Endothelial cell of umbilical vein (primary cell): ENCODE results near the gene TMEM176A. TPM values are rescaled to one million over a fixed set of nuclear protein-coding genes. Genes with fewer than 3 reads are reported as not detected.

ENCODE experiments used
- BruUV-seq: library from RNA; stranded (reverse); fragments of 400-500 nt; replicated peaks from 2 replicates; lab custom pipeline; 2021; lab: Mats Ljungman, UMichigan
- CTCF ChIA-PET: fragments of 300-600, 350-600 bp; sonication (Branson Sonifier 250); formaldehyde crosslinking; loops from one replicate; lab custom pipeline; 2021; ENCODE audit warnings: antibody characterized with exemption, inconsistent platforms; lab: Charles Lee
- POLR2A ChIA-PET: fragments of 300-600, 350-600 bp; sonication (Branson Sonifier 250); formaldehyde crosslinking; loops from one replicate; lab custom pipeline; 2021; ENCODE audit warnings: antibody characterized with exemption, inconsistent platforms; lab: Charles Lee
- DNase-seq: peaks from one replicate; pipeline ENCODE4 v3.0.0-alpha.2; 2011; ENCODE audit warnings: low read depth, low spot score
- FAIRE-seq: peaks from 2 replicates; lab custom pipeline; 2011; peaks lifted over from hg19 to GRCh38; lab: Jason Lieb, UNC
- H2AFZ ChIP-seq: 2 replicates; pipeline ENCODE4 v1.6.0; 2012; ENCODE audit warnings: low read depth, low read length, control low read depth, inconsistent platforms
- H3K27ac ChIP-seq: 2 replicates; pipeline ENCODE4 v1.5.1; 2011; ENCODE audit warnings: low read depth, mild to moderate bottlenecking, control low read depth, low read length, moderate library complexity; ENCODE audit not compliant: insufficient read depth
- H3K27me3 ChIP-seq, 2 experiments: 2 replicates each; pipeline versions ENCODE4 v1.6.0 to v1.6.1; 2011; ENCODE audit warnings: low read length in 2 of 2, mixed read lengths in 1 of 2; ENCODE audit not compliant: control insufficient read depth in 2 of 2, insufficient read depth in 2 of 2
- H3K36me3 ChIP-seq, 2 experiments: 2 replicates in 1 of 2; 3 replicates in 1 of 2; pipeline ENCODE4 v1.5.1; 2011; ENCODE audit warnings: low read length in 2 of 2, mild to moderate bottlenecking in 1 of 2, moderate library complexity in 1 of 2; ENCODE audit not compliant: control insufficient read depth in 2 of 2, insufficient read depth in 2 of 2; ENCODE audit errors: extremely low read depth in 1 of 2
- H3K4me1 ChIP-seq: 3 replicates; pipeline ENCODE4 v1.5.1; 2011; ENCODE audit warnings: mild to moderate bottlenecking, low read length; ENCODE audit not compliant: control insufficient read depth, insufficient read depth; ENCODE audit errors: extremely low read depth
- H3K4me2 ChIP-seq: 2 replicates; pipeline ENCODE4 v1.6.1; 2011; ENCODE audit warnings: low read length, control low read depth, mixed read lengths; ENCODE audit not compliant: insufficient read depth
- H3K4me3 ChIP-seq, 3 experiments: fragments of 200-600 bp in 1 of 3; sonication (generic), shearing (Covaris generic) in 1 of 3; replicated peaks in 1 of 3; 2 replicates each; pipeline ENCODE4 v1.5.1; 2011 to 2016; ENCODE audit warnings: control low read depth in 3 of 3, low read length in 3 of 3, mild to moderate bottlenecking in 2 of 3, inconsistent platforms in 1 of 3, low read depth in 1 of 3, moderate library complexity in 1 of 3; ENCODE audit not compliant: insufficient read depth in 1 of 3
- H3K79me2 ChIP-seq: 2 replicates; pipeline ENCODE4 v1.6.0; 2012; ENCODE audit warnings: low read length, inconsistent platforms; ENCODE audit not compliant: control insufficient read depth, insufficient read depth
- H3K9ac ChIP-seq: replicated peaks from 2 replicates; pipeline ENCODE3; 2011; ENCODE audit warnings: low read length, control low read depth; ENCODE audit not compliant: insufficient read depth; ENCODE audit errors: extremely low read depth
- H3K9me1 ChIP-seq: replicated peaks from 3 replicates; pipeline ENCODE4 v1.6.0; 2011; ENCODE audit warnings: mild to moderate bottlenecking, low read length; ENCODE audit not compliant: control insufficient read depth, insufficient read depth; ENCODE audit errors: extremely low read depth
- H3K9me3 ChIP-seq: replicated peaks from 2 replicates; pipeline ENCODE4 v1.5.1; 2012; ENCODE audit warnings: low read length, inconsistent platforms; ENCODE audit not compliant: control insufficient read depth, insufficient read depth
- H4K20me1 ChIP-seq: replicated peaks from 2 replicates; pipeline ENCODE3; 2011; ENCODE audit warnings: mild to moderate bottlenecking, low read length; ENCODE audit not compliant: control insufficient read depth, insufficient read depth; ENCODE audit errors: extremely low read depth
- CTCF ChIP-seq, 2 donors: IDR thresholded peaks; 1 replicate in 1 of 2; 2 replicates in 1 of 2; pipeline ENCODE4 v1.5.1; 2011; ENCODE audit warnings: low read length in 2 of 2, mild to moderate bottlenecking in 2 of 2, moderate library complexity in 2 of 2, control low read depth in 1 of 2, inconsistent platforms in 1 of 2, low read depth in 1 of 2; ENCODE audit not compliant: insufficient read depth in 1 of 2; ENCODE audit errors: extremely low read depth in 1 of 2
- EZH2 ChIP-seq: IDR thresholded peaks from 2 replicates; pipeline ENCODE4 v1.6.1; 2012; ENCODE audit warnings: borderline replicate concordance, low read depth, mild to moderate bottlenecking, moderate library complexity, low read length, inconsistent platforms; ENCODE audit not compliant: severe bottlenecking
- FOS ChIP-seq: IDR thresholded peaks from 2 replicates; pipeline ENCODE4 v1.6.1; 2011; ENCODE audit warnings: mild to moderate bottlenecking, low read length, moderate library complexity, borderline replicate concordance; ENCODE audit not compliant: insufficient read depth
- GATA2 ChIP-seq: IDR thresholded peaks from 2 replicates; pipeline ENCODE4 v1.7.0; 2011; ENCODE audit warnings: low read depth, mild to moderate bottlenecking, moderate library complexity, mixed read lengths, low read length; ENCODE audit not compliant: insufficient read length, insufficient read depth
- JUN ChIP-seq: IDR thresholded peaks from 2 replicates; pipeline ENCODE4 v1.6.1; 2011; ENCODE audit warnings: borderline replicate concordance, low read depth; ENCODE audit not compliant: insufficient read length, insufficient read depth
- MAX ChIP-seq: IDR thresholded peaks from 2 replicates; pipeline ENCODE4 v1.6.1; 2011; ENCODE audit not compliant: insufficient read depth, insufficient read length
- MYC ChIP-seq: IDR thresholded peaks from one replicate; pipeline ENCODE4 v1.6.1; 2011; ENCODE audit warnings: mild to moderate bottlenecking, low read depth, low read length
- POLR2A ChIP-seq: IDR thresholded peaks from 2 replicates; pipeline ENCODE4 v1.6.1; 2012; ENCODE audit warnings: low read depth, mild to moderate bottlenecking, control low read depth, low read length
- POLR2AphosphoS5 ChIP-seq: IDR thresholded peaks from 2 replicates; pipeline ENCODE4 v1.6.1; 2012; ENCODE audit warnings: low read depth, mild to moderate bottlenecking, control low read depth, low read length, moderate library complexity; ENCODE audit not compliant: insufficient read depth
- dilution Hi-C: fragments of 300-500 bp; cut with MboI; formaldehyde crosslinking; loops from one replicate; pipeline ENCODE4 v1.15.0; 2019; ENCODE audit warnings: low sequenced_read_pairs; ENCODE audit not compliant: extremely low pct_ligation_motif_present
- intact Hi-C: fragments of 100-400 bp; cut with micrococcal nuclease; formaldehyde crosslinking; loops from one replicate; pipeline ENCODE4 v1.10.0; 2022
- polyA plus RNA-seq, 4 experiments: library from polyadenylated mRNA; depleted of rRNA in 3 of 4; stranded (reverse) in 3 of 4; unstranded in 1 of 4; fragments of >200 nt; gene quantifications; 2 replicates each; pipeline versions ENCODE4 v1.2.1 to v1.2.3, GENCODE V29; 2011 to 2012; ENCODE audit warnings: missing spikeins in 1 of 4
- total RNA-seq: library from RNA; stranded (reverse); gene quantifications from 2 replicates; pipeline ENCODE4 v1.2.3, GENCODE V29; 2021

The TMEM176A gene
- total and polyA plus RNA-seq, 2 donors (not counting 3 experiments of a cell fraction or from before 2014, with no cell fraction given): not detected

GRCh38 chr7:150854066-150855000 lies 53.8 kb downstream of the TMEM176A start:
- no peak overlapping the region for H3K27ac ChIP-seq
- no peaks in the 10 kb centered on the region for H3K79me2 ChIP-seq
- H3K36me3 ChIP-seq: no peaks in the 10 kb centered on the region
- dilution Hi-C loops: no loop called here
- TF ChIP-seq EZH2: no peak
- TF ChIP-seq CTCF (IDR thresholded peaks at IDR 0.05; ENCODE audit: extremely low read depth in 1 of 2, insufficient read depth in 1 of 2, low read depth in 1 of 2, low read length in 2 of 2): no peak
- no peak for TF ChIP-seq GATA2
- TF ChIP-seq POLR2A: no peak
- no peak for TF ChIP-seq MAX
- no peak for TF ChIP-seq MYC
- TF ChIP-seq POLR2AphosphoS5: no peak
- no peak for TF ChIP-seq JUN
- TF ChIP-seq FOS: no peak
- H4K20me1 ChIP-seq: no peaks in the 10 kb centered on the region
- no peak overlapping the region for H3K4me2 ChIP-seq
- FAIRE-seq: no peak
- H3K4me1 ChIP-seq: no peaks in the 10 kb centered on the region
- no peak overlapping the region for H3K9ac ChIP-seq
- ChIA-PET POLR2A (no interaction called here), CTCF (no interaction called here)
- H3K27me3 ChIP-seq: peaks cover 0 to 14% of the 10 kb centered on the region in 2 experiments
- H3K4me3 ChIP-seq: no peak overlapping the region
- H3K9me3 ChIP-seq: no peaks in the 10 kb centered on the region
- H3K9me1 ChIP-seq: no peaks in the 10 kb centered on the region
- BruUV-seq: no TSS peak
- H2AFZ ChIP-seq: no peak overlapping the region
- intact Hi-C loops: no loop called here
- DNase-seq: no peak

Other genes starting within 250 kb of the TMEM176A start
- 168 and 174 TPM in 2 replicates for gene GIMAP4, start 233.4 kb upstream of the TMEM176A start, total RNA-seq
- 38.6 and 56.6 TPM in 2 replicates for gene GIMAP4, start 233.4 kb upstream of the TMEM176A start, polyA plus RNA-seq
- gene GIMAP6, start 168.4 kb upstream of the TMEM176A start, total RNA-seq: 85.0 and 87.8 TPM in 2 replicates
- 58.7 and 65.6 TPM in 2 replicates for gene GIMAP6, start 168.4 kb upstream of the TMEM176A start, polyA plus RNA-seq
- 26.2 and 27.9 TPM in 2 replicates for gene GIMAP2, start 115.1 kb upstream of the TMEM176A start, total RNA-seq
- 18.0 and 21.3 TPM in 2 replicates for gene GIMAP2, start 115.1 kb upstream of the TMEM176A start, polyA plus RNA-seq
- gene GIMAP1, start 84.2 kb upstream of the TMEM176A start, total RNA-seq: 11.8 and 11.9 TPM in 2 replicates
- gene GIMAP1, start 84.2 kb upstream of the TMEM176A start, polyA plus RNA-seq: 8.1 and 10.0 TPM in 2 replicates
- 0.44 and 0.85 TPM in 2 replicates for gene GIMAP5, start 63.4 kb upstream of the TMEM176A start, total RNA-seq
- gene GIMAP5, start 63.4 kb upstream of the TMEM176A start, polyA plus RNA-seq: 14.9 and 18.9 TPM in 2 replicates
- gene TMEM176B, start 405 bp upstream of the TMEM176A start, total RNA-seq: not detected in 2 replicates
- gene TMEM176B, start 405 bp upstream of the TMEM176A start, polyA plus RNA-seq: 0.13 and 0.23 TPM in 2 replicates
- not detected in 2 replicates for gene AOC1, start 51.7 kb downstream of the TMEM176A start, total RNA-seq
- not detected in 2 replicates for gene AOC1, start 51.7 kb downstream of the TMEM176A start, polyA plus RNA-seq
- 0.09 TPM in 1 of 2 replicates, not detected in the other for gene KCNH2, start 177.6 kb downstream of the TMEM176A start, total RNA-seq
- 0.03 and 0.10 TPM in 2 replicates for gene KCNH2, start 177.6 kb downstream of the TMEM176A start, polyA plus RNA-seq
- gene NOS3, start 190.2 kb downstream of the TMEM176A start, total RNA-seq: 51.4 and 82.8 TPM in 2 replicates
- 95.1 and 120 TPM in 2 replicates for gene NOS3, start 190.2 kb downstream of the TMEM176A start, polyA plus RNA-seq
- gene ATG9B, start 223.7 kb downstream of the TMEM176A start, total RNA-seq: not detected in 2 replicates
- 0.02 and 0.04 TPM in 2 replicates for gene ATG9B, start 223.7 kb downstream of the TMEM176A start, polyA plus RNA-seq
- gene ABCB8, start 227.7 kb downstream of the TMEM176A start, total RNA-seq: 46.3 and 48.5 TPM in 2 replicates
- gene ABCB8, start 227.7 kb downstream of the TMEM176A start, polyA plus RNA-seq: 38.0 and 43.2 TPM in 2 replicates
- 0.69 and 1.4 TPM in 2 replicates for gene ASIC3, start 247.8 kb downstream of the TMEM176A start, total RNA-seq
- 0.70 and 1.1 TPM in 2 replicates for gene ASIC3, start 247.8 kb downstream of the TMEM176A start, polyA plus RNA-seq